Neural progenitor cell (in vitro differentiated cells): ENCODE data around the gene THEM5. TPM values are rescaled to one million over a fixed set of nuclear protein-coding genes. Genes with fewer than 3 reads are reported as not detected.

Experiments used
- DNase-seq: peaks from one replicate; pipeline ENCODE4 v3.0.0-alpha.2; 2016; ENCODE audit warnings: low spot score
- H2AFZ ChIP-seq: fragments of 200-600 bp; sonication (generic); replicated peaks from 2 replicates; pipeline ENCODE4 v1.6.1; 2016; ENCODE audit warnings: antibody characterized with exemption
- H3F3A ChIP-seq: fragments of 200-600 bp; sonication (generic); 2 replicates; pipeline ENCODE4 v1.6.1; 2016; ENCODE audit warnings: antibody characterized with exemption, low read depth
- H3K27ac ChIP-seq: fragments of 200-600 bp; sonication (generic); 2 replicates; pipeline ENCODE4 v1.5.1; 2016; ENCODE audit warnings: mild to moderate bottlenecking
- H3K27me3 ChIP-seq: fragments of 200-600 bp; sonication (generic); 2 replicates; pipeline ENCODE4 v1.6.1; 2016; ENCODE audit warnings: mild to moderate bottlenecking, moderate library complexity
- H3K36me3 ChIP-seq: fragments of 200-600 bp; sonication (generic); 2 replicates; pipeline ENCODE4 v1.5.1; 2016
- H3K4me1 ChIP-seq: fragments of 200-600 bp; sonication (generic); 2 replicates; pipeline ENCODE4 v1.6.1; 2016; ENCODE audit warnings: mixed run types
- H3K4me2 ChIP-seq: fragments of 200-600 bp; sonication (generic); 2 replicates; pipeline ENCODE4 v1.6.1; 2016
- H3K4me3 ChIP-seq: fragments of 200-600 bp; sonication (generic); 2 replicates; pipeline ENCODE4 v1.5.1; 2016
- H3K79me2 ChIP-seq: fragments of 200-600 bp; sonication (generic); 2 replicates; pipeline ENCODE4 v1.6.1; 2016; ENCODE audit warnings: low read depth
- H3K9ac ChIP-seq: fragments of 200-600 bp; sonication (generic); 2 replicates; pipeline ENCODE4 v1.6.1; 2016
- H3K9me3 ChIP-seq: fragments of 200-600 bp; sonication (generic); 2 replicates; pipeline ENCODE4 v1.5.1; 2016; ENCODE audit warnings: low read depth
- H4K20me1 ChIP-seq: fragments of 200-600 bp; sonication (generic); 2 replicates; pipeline ENCODE4 v1.6.1; 2016; ENCODE audit warnings: low read depth
- H3K27ac Mint-ChIP-seq: 3 replicates; pipeline ENCODE4 v1.8.0; 2021; ENCODE audit warnings: mixed read lengths
- H3K27me3 Mint-ChIP-seq: 2 replicates; pipeline ENCODE4 v1.8.0; 2022; ENCODE audit warnings: low read depth, mild to moderate bottlenecking, inconsistent platforms, moderate library complexity, mixed read lengths; ENCODE audit not compliant: insufficient read depth
- H3K36me3 Mint-ChIP-seq: 3 replicates; pipeline ENCODE4 v1.8.0; 2021; ENCODE audit warnings: mixed read lengths
- H3K4me1 Mint-ChIP-seq: 3 replicates; pipeline ENCODE4 v1.8.0; 2021; ENCODE audit warnings: mixed read lengths
- H3K4me3 Mint-ChIP-seq: 3 replicates; pipeline ENCODE4 v1.8.0; 2021; ENCODE audit warnings: mild to moderate bottlenecking, moderate library complexity, mixed read lengths
- H3K9me3 Mint-ChIP-seq: 3 replicates; pipeline ENCODE4 v1.8.0; 2020; ENCODE audit warnings: mixed read lengths
- CTCF ChIP-seq: fragments of 200-600 bp; sonication (generic); IDR thresholded peaks from 2 replicates; pipeline ENCODE4 v1.5.1; 2017; ENCODE audit warnings: antibody characterized with exemption, mild to moderate bottlenecking
- EZH2 ChIP-seq: fragments of 200-600 bp; sonication (generic); IDR thresholded peaks from 2 replicates; pipeline ENCODE4 v1.6.1; 2017; ENCODE audit warnings: antibody characterized with exemption, mild to moderate bottlenecking, moderate library complexity
- EZH2phosphoT487 ChIP-seq: fragments of 200-600 bp; sonication (generic); IDR thresholded peaks from 2 replicates; pipeline ENCODE4 v1.6.1; 2017; ENCODE audit warnings: antibody characterized with exemption
- total RNA-seq: library from RNA; depleted of rRNA; stranded (reverse); fragments of >200 nt; gene quantifications from 2 replicates; pipeline ENCODE4 v1.2.3, GENCODE V29; 2015; ENCODE audit warnings: low replicate concordance

Gene THEM5
- total RNA-seq, 1 donor from 2014 or later = not detected

GRCh38 chr1:151846686-151847237 is 6.8 kb downstream of the THEM5 start:
- Mint-ChIP-seq H3K9me3 (no peaks in the 10 kb centered on the region), H3K36me3 (no peaks in the 10 kb centered on the region), H3K4me1 (peaks cover 7% of the 10 kb centered on the region), H3K4me3 (no peak overlapping the region), H3K27ac (no peak overlapping the region), H3K27me3 (peaks cover 13% of the 10 kb centered on the region)
- Histone ChIP-seq H3K9ac (no peak overlapping the region), H2AFZ (no peak overlapping the region), H4K20me1 (no peaks in the 10 kb centered on the region), H3F3A (no peaks in the 10 kb centered on the region), H3K79me2 (no peaks in the 10 kb centered on the region), H3K9me3 (no peaks in the 10 kb centered on the region), H3K27ac (no peak overlapping the region), H3K4me2 (no peak overlapping the region), H3K4me3 (no peak overlapping the region), H3K4me1 (peaks cover 4% of the 10 kb centered on the region), H3K27me3 (no peaks in the 10 kb centered on the region), H3K36me3 (no peaks in the 10 kb centered on the region)
- no peak for TF ChIP-seq EZH2
- no peak for TF ChIP-seq CTCF
- TF ChIP-seq EZH2phosphoT487 = no peak
- no peak for DNase-seq

GRCh38 chr1:151846062-151846568 is 7.4 kb downstream of the THEM5 start:
- no peaks in the 10 kb centered on the region for H3K9me3 ChIP-seq
- Mint-ChIP-seq H3K36me3 (no peaks in the 10 kb centered on the region), H3K4me1 (peaks cover 10% of the 10 kb centered on the region), H3K9me3 (no peaks in the 10 kb centered on the region), H3K27ac (no peak overlapping the region), H3K27me3 (peaks cover 10% of the 10 kb centered on the region), H3K4me3 (no peak overlapping the region)
- H3K4me2 ChIP-seq = no peak overlapping the region
- H2AFZ ChIP-seq = no peak overlapping the region
- no peaks in the 10 kb centered on the region for H4K20me1 ChIP-seq
- no peak overlapping the region for H3K27ac ChIP-seq
- H3K4me1 ChIP-seq = peaks cover 4% of the 10 kb centered on the region
- no peak overlapping the region for H3K4me3 ChIP-seq
- no peaks in the 10 kb centered on the region for H3K36me3 ChIP-seq
- no peaks in the 10 kb centered on the region for H3K79me2 ChIP-seq
- no peak for DNase-seq
- no peaks in the 10 kb centered on the region for H3F3A ChIP-seq
- no peak overlapping the region for H3K9ac ChIP-seq
- TF ChIP-seq EZH2 = no peak
- no peak for TF ChIP-seq CTCF
- no peak for TF ChIP-seq EZH2phosphoT487
- H3K27me3 ChIP-seq = peaks cover 3% of the 10 kb centered on the region

GRCh38 chr1:151843398-151843797 is 10.1 kb downstream of the THEM5 start:
- Mint-ChIP-seq H3K36me3 (no peaks in the 10 kb centered on the region), H3K27ac (no peak overlapping the region)
- H3K27me3 ChIP-seq = peaks cover 30% of the 10 kb centered on the region

More at GRCh38 chr1:151843398-151843797, 10.1 kb downstream of the THEM5 start:
- Histone ChIP-seq H3K4me1 (peaks cover 12% of the 10 kb centered on the region), H4K20me1 (no peaks in the 10 kb centered on the region), H3K9me3 (no peaks in the 10 kb centered on the region), H3K9ac (no peak overlapping the region), H3K4me2 (no peak overlapping the region), H3K79me2 (no peaks in the 10 kb centered on the region), H3K36me3 (no peaks in the 10 kb centered on the region), H3K27ac (no peak overlapping the region), H2AFZ (no peak overlapping the region), H3F3A (peaks cover 11% of the 10 kb centered on the region), H3K4me3 (no peak overlapping the region)
- TF ChIP-seq EZH2phosphoT487 (no peak), EZH2 (no peak), CTCF (no peak)
- Mint-ChIP-seq H3K4me1 (peaks cover 21% of the 10 kb centered on the region), H3K27me3 (peaks cover 30% of the 10 kb centered on the region), H3K4me3 (no peak overlapping the region), H3K9me3 (no peaks in the 10 kb centered on the region)
- no peak for DNase-seq
